IPS DF 19.7 (cell line): Measurements from ENCODE around the gene SUFU.

ENCODE experiments used
- DNase-seq: peaks from one replicate; pipeline ENCODE4 v3.0.0-alpha.2; 2013; ENCODE audit warnings: low read depth, low spot score

Gene SUFU

DNA sequence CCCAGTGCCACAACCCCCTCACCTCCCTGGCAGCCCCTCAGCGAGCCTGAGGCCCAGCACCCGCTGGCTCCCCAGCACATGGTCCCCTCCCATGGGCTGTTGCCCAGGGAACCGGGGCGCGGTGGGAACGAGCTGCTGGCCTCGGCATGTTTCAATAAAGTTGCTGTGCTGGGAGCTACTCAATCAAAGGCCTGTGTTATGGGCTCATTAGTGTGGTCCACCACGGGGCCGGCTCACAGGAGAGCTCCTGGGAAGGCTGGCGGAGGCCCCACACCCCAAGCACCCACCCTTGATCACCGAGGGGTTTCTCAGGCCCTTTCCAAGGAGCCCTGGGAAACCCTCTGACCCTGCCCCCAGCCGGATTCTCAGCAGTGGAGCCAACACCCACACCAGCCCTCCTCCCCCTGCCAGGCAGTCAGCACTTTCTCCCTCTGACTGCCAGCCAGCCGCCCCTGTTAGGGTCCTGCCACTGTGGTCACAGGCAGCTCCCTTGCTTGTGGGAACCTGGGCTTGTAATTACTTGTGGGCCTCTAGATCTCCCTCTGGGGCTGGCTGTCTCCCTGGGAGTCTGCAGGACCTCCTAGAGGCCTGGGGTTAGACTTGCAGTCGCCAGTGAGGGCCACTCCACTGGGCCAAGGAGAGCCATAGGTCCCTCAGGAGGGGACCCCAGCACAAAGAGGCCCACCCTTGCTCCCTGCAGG lies 115.7 kb downstream of the SUFU start:
- no peak for DNase-seq

DNA sequence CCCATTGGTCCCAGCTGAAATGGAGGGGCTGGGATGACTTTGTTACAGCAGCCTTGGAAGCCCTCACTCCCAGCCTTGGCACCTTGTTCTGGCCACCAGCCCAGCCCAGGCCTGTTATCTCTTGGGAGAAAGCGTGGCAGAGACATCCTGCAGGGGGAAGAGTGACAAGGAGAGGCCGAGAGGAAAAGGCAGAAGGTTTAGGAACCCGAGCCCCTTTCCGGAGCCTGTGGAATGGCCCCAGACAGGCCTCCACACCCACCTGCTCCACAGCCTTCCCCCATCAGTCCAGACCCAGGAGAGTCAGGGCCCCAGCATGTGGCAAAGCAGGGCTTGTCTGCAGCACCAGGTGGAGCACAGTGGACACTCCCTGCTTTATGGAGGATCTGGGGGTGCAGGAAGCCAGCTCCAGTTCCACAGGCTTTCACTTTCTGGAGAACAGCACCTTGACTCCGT lies 116.4 kb downstream of the SUFU start:
- DNase-seq, result no peak

DNA sequence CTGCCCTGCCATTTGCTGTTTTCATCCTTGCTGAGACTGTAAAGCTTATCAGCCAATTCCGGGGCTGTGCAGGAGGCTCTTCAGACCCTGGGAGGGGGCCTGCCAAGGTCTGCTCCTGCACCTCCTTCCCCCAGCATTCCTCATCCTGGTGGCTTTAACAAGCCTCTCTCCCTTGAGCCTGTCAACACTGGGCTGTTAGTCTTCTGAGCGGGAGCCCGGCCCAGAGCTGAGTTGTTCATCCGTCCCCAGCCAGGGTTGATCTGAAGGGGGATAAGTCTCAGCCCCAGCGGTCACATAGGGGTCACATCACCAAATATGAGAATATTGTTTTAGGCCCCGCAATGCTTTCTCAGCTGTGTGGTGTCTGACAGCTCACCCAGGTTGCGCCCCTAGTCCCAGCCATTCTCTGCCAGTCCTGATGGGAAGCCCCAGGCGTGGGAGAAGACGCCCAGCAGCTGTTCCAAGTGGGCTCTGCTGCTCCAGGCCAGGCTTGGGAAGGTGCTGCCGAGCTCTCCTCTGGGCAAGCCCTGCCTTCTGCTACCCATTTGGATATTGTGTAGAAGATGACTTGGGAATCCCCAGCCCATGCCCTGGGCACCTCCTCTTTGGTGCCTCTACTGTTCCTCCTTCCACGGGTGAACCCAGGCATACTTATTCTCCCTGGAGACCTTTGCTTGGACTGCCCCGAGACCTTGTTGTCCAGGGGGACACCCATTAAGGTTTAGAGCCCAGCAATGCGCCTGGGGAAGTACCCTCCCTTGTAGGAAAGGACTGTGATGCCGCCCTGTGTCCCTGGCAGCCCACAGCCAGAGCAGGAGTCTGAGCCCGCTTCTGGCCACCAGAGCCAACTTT lies 117.0 kb downstream of the SUFU start:
- DNase-seq, result no peak

DNA sequence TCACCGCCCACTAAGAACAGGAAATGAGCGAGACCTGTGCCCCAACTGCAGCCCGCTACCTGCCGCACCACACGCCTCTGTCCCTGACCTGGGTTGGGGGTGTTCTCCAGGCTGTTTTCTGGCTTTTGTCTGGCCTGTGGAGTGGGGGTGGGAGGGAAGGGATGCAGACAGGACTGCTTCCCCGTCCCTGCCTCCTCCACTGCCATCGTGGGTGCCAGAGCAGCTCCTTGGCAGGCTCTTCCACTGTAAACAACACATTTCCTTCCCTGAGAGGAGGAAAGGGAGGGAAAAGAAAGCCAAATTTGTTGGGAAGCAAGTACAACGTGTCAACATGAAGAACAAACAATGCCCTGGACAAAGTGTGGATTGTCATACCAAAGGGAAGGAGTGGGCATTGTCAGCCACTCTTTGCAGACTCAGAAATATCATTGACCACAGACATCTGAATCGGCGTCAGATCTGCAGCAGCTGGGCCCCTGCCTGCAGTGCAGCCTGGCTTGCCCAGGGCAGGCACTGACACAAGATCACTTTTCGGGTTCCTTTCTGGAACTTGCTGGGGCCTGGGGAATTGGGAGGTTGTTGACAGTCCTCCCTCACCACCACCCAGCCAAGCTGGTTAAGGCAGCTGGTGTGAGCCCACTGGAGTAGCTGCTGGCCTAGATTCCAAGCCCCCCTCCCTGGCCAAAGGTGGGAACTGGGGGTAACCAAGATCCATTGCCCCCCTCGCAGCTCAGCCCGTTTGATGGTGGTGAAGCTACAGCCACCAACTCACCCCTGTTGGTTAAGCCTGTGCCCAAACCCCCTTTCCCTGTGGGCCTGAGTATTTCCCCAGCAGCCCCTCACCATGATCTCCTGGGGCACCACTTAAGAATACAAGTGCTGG lies 117.9 kb downstream of the SUFU start:
- DNase-seq, result no peak

DNA sequence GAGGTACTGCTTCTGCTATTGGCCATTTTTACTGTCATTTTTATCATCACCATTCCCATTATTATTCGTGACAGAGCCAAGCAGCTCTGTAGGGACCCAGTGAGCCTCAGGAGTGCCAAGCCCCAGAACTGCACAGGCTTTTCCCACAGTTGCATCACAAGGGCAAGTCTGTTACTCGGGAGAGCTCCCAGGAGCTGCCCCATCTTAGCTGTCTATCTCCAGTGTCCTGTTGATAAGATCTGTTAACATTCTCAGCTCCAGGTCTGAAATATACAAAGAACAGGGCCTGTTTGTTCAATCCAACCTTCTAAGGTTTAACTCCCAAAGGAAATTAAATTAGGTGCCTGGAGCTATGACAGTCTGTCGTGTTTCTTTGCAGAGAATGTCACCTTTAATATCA lies 120.3 kb downstream of the SUFU start:
- no peak for DNase-seq

DNA sequence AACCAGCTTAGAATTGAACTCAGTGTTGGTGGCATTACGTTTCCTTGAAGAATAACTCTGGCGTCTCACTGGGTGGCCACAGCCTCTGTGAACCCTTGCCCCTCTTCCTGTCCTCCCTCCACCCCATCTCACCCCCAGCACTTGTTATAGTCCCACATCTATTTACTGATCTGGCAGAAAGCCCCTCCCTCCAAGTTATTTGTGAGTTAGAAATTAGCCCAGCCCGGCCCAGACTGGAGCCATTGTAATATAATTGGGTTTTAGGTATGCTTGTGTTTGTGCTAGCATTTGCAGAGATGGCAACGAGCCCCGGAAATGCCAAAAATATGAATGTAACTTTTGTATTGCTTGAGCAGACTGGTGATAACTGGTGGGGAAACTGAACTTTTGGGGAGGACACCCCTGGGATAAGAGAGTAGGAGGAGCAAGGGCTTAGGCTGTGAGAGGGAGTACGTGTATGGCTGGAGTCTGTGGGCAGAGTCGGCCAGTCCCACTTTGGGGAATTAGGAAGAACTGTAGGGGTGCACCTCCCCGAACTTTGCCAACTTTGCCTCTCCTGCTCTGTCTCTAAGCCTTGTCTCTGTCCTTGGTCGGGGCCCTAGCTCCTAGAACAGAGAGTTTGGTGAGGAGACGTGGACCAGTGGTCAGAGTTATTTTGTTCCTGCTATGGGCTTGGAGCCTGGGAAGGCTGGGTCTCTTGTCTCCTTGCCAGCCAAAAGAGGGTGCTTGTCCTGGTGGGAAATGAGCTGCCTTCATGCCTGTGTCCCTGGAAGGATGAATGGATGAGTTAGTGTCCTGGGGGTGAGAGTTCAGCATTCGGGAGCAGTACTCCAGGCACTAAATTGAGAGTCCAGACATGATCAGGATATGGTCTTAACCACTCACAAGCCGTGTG lies 121.2 kb downstream of the SUFU start:
- DNase-seq, result no peak

DNA sequence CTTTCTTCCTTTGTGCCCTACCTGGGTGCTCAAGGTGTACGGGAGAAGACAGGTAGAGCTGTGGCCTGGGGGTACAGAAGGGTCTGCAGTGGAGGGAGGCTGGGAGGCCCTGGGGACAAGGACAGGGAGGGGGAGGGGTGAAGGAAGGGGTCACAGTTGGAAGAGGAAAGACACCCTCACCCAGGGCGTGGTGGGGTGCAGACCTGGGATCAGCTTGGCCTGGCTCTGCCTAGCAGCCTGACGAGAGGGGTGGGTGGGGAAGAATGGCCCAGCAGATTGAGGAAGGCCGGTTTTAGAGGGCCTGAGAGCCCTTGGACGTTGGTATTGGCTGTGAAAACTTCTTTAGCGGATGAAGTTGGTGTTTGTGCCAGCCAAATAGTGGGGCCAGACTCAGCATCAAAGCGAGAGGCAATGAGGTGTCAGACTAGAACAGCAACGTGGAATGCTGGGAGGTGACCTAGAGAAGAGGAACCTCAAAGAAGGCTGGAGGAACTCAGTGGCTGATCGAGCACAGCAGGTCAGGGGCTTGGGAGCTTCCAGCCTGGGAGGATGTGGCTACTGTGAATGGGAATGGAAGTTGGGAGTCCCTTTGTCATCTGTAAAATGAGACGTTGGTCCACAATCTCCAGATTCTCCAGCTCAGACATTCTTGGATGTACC lies 122.4 kb downstream of the SUFU start:
- DNase-seq, result no peak

DNA sequence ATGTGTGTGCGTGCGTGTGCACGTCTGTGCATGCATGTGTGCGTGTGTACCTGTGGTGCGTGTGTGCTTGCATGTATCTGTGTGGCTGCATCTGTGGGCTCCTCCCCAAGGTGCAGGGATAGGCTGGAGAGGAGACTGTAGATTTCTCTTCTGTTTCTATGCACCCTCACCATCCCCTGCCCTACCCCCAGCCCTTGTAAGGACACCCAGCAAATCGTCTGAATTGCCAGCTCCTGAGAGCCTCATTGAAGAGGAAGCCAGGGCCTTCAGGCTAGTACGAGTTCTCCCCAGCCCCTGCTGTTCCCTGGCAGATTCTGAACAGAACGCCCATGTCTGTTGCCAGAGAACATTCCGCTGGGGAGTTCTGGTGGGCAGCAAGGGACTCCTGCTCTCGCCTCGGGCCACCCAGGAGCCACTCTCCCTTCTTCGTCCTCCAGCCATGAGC lies 123.5 kb downstream of the SUFU start:
- no peak for DNase-seq

DNA sequence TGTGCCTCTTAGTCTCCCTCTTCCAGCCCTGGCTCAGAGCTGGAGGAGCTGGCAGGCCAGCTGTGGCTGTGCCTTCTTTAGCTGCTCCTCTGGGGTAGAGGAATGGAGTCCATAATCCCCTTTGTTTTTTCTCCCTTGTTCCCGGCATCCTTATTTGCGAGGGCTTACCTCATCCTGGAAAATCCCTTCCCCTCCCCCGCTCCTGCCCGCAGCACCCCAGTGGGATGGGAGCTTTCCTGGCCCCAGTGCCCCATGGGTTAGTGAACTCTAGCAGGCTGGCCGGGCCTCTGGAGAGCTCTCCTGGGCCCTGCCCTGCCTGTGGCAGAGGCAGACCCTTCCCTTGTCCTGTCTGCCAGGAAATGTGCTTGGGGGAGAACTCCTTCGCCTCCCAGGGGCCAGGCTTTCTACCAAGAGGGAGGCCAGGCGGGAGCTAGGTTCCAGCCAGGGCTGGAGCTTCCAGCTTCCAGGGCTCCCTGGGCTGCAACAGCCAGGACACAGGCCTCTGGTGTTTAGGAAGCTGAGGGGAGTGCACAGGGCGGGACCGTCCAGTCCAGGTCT lies 124.0 kb downstream of the SUFU start:
- DNase-seq, result no peak

DNA sequence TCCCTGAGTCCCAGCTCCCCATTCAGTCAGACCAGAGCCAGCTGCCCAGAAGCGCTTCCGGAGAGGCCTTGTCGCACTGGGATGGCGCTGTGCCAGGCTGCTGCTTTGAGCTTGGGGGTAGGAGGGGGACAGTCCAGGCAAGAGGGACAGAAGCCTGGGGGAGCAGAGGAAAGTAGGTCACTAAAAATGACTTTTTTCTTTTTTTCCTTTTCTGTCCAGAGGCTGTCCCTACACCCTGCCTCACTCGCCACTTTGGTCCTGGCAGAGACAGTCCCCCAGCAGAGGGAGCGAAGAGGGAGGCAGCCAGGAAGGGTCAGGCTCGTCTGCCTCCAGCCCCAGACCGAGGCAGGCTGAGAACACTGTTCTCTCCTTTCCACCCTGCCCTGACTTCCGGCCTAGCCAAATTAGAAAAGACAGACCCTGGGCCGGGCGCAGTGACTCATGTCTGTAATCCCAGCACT lies 124.7 kb downstream of the SUFU start:
- DNase-seq, result no peak

DNA sequence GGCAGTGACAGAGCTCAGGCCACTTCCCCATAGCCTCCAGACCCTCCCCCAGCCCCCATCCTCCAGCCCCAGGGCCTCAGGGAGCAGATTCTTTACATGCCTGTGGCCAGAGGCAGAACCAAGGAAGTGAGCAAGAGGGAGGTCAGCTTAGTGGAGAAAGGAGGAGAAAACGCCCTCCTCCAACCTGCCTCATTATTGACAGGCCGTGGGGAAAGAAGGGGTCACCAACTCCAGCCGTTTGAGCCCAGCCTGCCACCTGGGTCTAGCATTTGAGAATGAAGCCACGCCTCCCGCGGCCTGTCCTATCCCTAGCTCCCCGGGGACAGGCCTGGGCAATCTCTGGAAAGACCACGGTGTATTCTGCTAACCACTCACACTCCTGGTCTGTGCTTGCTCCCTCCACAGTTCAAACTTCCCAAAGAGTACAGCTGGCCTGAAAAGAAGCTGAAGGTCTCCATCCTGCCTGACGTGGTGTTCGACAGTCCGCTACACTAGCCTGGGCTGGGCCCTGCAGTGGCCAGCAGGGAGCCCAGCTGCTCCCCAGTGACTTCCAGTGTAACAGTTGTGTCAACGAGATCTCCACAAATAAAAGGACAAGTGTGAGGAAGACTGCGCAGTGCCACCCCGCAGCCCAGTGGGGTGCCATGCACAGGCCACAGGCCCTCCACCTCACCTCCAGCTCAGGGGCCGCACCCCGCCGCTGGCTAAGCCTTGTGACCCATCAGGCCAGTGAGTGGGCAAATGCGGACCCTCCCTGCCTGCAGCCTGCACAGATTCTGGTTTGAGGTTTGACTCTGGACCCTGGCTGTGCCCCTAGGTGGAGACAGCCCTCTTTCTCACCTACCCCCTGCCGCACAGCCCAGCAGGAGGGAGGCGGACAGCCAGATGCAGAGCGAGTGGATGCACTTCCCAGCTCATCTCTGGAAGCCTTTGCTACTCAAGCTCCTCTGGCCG lies 126.2 kb downstream of the SUFU start:
- DNase-seq, result peak; percentile 78

DNA sequence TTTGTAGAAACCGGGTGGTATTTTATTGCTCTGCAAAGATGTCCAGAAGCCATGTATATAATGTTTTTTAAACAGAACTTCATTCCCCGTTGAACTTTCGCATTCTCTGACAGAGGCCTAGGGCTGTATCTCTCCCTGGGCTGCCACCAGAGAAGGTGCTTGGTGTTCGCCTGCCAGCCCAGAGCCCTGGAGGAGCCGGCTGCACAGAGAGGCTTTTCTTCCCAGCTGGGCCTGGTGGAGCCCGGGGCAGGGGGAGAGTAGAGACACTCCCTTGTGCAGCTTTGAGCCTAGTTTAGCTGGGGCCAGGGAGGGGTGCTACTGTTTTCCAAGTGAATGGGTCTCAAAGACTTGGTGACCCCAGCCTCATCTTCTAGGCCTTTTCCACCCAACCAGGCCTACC lies 126.9 kb downstream of the SUFU start:
- no peak for DNase-seq

DNA sequence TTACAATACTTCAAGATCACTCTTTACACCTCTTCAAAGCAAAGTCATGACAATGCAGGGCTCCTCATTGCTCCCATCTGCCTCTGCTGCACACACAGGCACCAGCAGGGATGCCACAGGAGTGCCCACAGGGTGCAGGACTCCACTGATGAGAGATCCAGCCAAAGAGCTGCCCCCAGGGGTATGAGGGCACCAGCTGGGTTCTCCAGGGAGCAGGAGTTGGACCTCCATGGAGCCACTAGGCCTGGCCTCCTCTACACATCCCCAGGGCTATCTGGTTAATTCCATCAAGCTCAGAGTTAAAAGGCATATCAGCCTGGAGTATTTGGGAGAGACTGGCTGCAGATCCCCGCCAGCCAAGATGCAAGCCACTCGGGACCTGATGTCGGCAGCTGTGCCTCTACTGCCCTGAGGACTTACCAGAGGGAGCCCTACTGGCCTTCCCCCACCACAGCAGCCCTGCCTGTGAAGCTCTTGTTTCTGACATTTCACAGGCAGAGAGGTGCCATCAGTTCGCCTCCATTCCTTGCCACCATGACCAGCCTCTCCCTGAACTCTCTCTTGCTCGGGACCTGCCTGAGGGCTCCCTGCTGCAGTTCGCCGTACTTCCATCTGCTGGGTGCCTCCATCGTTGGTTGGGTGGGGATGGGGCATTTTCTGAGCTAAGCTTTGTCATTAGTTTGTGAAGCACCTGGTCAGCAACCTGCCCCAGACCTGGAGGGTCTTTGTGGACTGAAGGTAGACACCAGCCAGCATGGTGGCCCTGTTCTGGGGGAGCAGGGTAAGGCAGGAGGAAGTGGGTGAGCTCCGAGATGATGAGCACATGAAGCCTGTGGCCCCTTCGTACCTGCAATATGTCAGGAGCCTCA lies 128.0 kb downstream of the SUFU start:
- no peak for DNase-seq

DNA sequence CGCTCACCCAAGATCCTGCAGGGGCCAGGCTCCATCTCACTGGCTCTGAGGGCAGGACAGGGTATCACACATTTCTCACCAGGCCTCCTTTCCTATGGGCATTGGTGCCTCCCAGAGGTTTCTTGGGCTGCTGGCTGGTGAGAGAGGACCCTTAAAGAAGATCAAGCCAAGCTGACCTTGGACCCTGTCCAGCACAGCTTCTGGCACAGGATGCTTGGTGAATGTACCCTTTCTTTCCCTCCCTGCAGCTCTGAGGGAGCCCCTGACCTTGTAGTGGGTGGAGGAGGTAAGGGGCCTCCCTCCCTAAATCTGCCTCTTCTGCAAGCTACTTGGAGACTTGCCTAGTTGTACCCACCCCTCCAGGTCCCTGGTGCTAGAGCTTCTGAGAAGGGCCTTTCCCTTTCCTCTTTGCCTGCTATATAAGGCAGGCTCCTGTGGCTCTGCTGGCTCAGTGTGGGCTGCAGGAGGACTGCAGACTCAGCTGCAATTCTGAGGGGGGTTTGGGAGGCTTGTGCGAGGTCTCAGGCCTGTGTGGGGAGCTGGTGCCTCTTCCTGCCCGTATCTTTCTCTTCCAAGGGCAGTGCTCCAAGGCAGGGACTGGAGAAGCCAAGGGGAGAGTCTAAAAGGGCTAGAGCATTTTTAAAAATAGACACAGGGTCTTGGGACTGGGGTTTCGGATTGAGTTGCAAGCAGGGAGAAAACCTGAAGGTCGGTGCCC lies 128.8 kb downstream of the SUFU start:
- DNase-seq, result no peak

DNA sequence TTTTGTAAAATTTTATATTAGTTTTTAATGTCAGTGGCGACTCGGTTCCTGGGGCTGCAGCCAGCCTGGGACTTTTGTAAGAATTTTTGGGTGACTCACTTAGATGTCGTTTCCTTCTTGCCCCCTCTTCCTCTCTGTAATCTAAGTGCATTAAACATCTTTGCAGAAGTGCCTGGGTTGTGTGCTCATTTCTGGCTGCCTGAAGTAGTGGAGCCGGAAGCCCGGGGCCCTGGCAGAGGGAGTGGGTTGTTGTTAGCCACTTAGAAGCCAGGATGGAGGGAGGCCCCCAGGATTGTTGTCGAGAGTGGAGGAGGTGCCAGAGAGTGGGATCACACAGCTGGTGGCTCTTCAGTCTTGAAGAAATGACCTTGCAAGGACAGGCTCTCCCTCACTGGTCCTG lies 129.5 kb downstream of the SUFU start:
- DNase-seq, result no peak

DNA sequence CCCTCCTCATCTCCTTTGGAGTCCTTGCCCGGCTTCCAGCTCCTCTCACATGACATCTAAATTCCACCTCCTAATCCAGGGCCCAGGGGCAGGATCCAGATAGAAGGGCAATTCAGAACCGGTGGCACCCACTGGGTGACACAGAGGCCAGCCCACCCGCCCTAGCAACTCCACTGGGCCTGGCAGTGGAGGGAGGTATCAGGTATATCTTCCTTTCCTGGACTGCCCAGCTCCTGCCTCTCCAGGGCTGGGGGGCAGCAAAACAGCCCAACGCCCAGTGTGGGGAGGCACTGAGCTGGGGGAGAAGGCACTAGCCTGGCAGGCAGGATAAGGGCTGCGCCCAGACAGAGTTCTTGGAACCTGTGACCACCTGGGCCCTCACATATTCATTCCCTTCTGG lies 130.1 kb downstream of the SUFU start:
- no peak for DNase-seq

DNA sequence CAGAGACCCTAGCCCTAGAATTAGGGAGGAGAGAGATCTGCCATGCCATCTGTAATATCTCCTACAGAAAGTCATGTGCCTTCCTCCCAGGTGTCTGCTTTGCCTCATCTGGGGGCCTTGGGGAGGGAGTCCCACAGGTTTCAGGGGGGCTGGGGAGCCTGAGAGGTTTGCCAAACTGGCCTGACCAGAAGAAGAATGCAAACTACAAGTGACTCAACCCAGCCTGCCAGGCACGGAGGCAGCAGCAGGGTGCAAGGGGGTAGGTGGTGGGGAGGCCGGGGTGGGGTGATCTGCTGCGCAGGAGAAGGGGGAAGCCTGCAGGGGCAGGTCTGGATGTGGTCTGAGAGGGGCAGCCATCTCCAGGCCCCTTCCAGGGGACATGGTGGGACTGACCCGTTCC lies 130.9 kb downstream of the SUFU start:
- DNase-seq, result no peak
